Femur (tissue), 1 donor: ENCODE measurements around the gene MVB12B.

Experiments used
- DNase-seq: peaks from one replicate; pipeline ENCODE4 v3.0.0-alpha.2; 2017

MVB12B gene

GRCh38 chr9:126331964-126332748, 5.5 kb downstream of the MVB12B start:
- DNase-seq: no peak

DNA sequence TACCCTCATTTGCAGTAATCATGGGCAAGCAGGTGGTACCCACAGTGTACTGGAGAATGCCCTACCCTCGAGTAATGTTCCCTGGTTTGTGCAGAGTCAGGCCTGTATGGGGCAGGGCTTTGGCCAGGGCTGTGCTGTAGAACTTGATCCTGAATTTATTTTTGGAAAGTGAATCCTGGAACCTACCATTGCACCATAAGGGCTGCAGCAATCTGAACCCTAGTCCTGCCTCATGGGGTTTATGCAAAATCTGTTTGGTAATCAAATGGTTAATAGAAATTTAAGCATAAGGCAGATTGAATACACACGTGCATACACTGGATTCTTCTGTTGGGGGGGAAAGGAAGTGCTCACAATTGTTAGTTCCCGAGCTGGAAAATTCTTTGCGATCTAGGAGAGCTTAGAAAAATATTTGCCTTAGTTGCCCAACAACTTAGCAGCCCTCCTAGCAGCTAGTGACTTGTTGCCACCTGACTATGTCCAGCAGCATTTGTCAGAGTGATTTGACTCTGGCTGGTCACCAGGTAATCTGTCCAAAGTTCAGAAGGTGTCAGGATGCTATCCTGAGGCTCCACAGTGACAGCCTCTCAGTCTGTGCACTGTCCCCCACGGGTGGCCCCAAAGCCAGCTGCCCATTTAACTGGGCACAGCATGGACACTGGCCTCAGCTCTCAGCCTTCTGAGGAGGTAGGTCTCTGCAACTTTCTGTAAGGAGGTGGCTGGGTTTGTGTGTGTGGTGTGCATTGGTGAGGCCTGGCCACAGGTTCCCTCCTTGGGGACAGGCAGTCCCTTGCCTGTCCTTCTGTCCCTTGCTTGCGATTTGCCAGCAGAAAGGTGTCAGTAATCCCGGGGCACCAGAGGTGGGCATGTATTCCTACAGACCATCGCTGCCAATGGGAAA, 8.3 kb downstream of the MVB12B start:
- DNase-seq: no peak

DNA sequence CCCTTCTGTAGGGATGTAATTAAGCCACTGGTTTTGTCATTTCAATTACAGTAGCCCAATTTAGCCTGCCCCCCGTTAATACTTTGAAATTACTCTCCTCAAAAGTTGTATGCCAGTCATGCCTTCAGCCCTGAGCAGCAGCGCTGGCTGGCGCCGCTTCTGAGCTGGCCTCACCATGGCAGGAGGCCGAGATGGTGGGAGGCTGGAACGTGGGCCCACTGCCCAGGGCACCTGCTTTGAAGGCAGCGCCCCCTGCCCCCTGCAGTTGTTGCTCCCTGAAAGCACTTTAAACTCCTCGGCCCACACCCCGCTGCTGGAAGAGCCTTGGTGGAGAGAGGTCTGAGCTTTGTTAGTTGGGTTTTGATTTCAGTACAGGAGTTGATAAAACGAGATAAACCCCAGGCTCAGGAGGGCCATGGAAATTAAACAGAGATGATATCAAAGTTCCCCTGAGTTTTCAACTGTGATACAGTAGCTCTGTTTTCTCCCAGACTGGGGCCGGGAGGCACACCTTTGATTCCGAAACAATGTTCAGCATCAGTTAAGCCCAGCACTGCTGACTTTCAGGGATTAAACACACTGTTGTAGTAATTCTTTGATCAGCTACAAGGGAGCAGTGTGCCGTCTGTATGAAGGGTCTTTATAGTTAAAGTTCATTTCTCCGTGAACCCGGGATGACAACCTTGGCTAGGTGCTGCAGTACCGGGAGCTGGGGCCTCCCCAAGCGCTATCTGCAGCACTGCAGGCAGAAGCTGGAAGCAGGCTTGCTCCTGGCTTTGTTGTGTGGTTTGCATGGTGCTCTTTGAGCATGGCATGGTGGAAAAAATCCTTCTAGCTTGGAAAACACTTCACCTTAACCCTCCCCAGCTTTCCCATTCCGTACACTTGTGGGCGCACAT, 9.5 kb downstream of the MVB12B start:
- no peak for DNase-seq

DNA sequence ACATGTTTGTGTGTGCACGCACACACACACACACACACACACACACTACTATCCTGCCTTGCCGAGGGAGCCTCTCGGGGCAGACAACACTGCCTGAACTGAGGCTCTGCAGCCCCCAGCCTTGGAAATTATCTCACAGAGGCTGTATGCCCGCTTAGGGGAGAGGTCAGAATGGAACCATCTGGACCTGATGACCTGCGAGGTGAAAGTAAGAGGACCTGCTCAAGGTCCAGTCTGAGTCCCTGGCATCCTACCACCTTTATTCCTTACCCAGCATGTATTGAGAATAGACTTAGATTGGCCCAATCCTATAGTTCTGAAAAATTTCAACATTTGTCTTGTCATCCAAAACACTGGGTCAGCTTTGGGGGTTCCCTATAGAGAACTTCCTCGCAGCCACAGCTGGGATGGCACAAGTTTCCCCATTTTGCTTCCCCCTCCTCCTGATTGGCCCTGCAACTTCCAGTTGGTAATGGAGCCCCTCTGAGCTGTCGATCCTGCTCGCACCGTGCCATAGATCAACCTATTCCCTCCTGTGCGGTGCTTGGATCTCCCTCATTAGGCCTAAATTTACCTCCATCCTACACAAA, 10.2 kb downstream of the MVB12B start:
- no peak for DNase-seq

GRCh38 chr9:126337729-126338372, 11.2 kb downstream of the MVB12B start:
- DNase-seq: no peak

DNA sequence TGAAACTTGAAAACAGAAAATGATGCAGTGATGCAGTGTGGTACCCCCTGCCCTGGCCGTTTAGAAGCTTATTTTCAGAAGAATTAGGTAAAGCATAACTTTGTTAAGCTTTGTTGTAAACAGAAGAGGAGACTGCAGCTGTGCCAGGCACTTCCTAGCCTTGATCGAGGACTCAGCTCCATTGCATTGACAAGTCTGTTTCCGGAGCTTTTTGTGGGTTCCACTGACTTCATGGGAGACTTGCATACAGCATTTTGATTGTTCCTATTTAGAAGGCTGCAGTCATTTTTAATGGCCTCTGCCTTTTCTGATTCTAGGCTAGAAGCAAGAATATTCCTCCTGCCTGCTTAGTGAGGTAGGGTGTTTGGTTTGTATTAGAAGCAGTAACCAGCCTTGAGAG, 12.3 kb downstream of the MVB12B start:
- DNase-seq: no peak

- no peak for DNase-seq
Measured at GRCh38 chr9:126341426-126341825, 14.8 kb downstream of the MVB12B start.

DNA sequence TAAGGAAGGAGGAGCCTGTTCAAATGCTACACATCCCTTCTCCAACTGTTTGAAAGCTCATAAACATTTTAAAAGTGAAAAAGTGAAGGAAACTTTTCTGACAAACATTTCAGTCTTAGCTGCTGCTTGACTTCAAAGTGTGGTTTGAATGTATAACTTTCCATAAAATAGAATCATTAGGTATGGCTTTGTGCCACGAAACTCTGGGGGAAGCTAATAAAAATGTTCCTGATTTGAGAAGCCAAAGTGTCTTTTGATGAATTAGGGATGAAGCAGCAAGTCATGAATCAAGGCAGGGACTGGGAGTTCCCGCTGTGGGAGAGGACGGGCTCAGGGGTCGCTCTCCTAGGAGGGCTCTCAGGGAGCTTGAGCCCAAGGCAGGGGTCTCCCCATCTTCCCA, 15.3 kb downstream of the MVB12B start:
- no peak for DNase-seq

DNA sequence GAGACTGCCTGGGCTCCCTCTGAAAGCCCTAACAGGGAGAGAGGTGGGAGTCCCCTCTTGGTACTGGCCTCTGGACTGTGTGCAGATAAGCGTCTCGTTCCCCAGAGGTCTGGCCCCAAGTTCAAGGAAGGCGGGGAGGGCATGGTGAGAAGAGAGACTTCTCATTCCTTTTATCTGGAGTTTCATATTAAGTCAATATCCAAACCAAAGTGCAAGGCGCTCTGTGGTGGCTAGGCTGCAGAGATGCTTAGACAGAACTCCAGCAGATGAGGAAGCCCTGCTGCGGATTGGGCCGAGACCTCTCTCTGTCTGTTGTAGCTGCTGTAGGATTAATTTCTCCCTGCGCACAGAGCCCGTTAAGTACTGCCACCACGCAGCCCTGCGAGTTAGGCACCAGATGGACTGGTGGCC, 16.0 kb downstream of the MVB12B start:
- DNase-seq: no peak

DNA sequence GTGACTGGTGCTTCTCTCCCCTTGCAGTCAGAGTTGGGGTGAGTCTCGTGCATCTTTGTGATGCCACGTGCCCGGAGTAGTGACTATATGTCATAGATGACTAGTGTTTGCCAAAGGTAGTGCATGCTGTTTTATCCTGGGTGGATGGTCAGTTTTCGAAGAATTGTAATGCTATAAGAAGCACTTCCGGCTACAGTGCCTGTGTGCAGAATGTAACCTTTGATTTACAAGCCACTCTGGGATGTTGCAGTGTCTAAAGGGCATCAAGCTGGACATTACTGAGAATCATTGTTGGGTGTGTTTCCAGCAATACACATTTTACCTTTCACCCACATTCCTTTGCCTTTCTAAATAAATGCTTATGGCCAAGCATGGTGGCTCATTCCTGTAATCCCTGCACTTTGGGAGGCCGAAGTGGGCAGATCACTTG, 16.7 kb downstream of the MVB12B start:
- DNase-seq: no peak

DNA sequence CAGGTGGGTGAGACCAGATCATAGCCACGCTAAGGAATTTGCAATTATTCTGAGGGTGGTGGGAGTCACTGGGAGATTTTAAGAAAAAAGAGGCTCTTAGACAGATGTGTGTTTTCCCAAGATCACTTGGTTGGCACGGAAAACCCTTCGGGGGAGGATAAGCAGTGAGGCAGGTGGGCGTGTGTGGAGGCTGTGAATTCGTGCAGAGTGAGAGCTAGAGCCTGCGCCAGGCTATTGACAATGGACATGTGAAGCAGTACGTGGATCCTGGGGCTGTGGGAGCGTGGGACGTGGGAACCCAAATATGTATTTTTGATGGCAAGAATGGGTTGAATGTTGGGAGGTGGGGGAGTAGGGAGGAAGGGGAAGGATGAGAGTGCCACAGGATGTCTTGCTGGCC, 19.4 kb downstream of the MVB12B start:
- DNase-seq: no peak

- no peak for DNase-seq
Measured at GRCh38 chr9:126347093-126347492, 20.5 kb downstream of the MVB12B start.

- DNase-seq: no peak
Measured at GRCh38 chr9:126347911-126348760, 21.5 kb downstream of the MVB12B start.

DNA sequence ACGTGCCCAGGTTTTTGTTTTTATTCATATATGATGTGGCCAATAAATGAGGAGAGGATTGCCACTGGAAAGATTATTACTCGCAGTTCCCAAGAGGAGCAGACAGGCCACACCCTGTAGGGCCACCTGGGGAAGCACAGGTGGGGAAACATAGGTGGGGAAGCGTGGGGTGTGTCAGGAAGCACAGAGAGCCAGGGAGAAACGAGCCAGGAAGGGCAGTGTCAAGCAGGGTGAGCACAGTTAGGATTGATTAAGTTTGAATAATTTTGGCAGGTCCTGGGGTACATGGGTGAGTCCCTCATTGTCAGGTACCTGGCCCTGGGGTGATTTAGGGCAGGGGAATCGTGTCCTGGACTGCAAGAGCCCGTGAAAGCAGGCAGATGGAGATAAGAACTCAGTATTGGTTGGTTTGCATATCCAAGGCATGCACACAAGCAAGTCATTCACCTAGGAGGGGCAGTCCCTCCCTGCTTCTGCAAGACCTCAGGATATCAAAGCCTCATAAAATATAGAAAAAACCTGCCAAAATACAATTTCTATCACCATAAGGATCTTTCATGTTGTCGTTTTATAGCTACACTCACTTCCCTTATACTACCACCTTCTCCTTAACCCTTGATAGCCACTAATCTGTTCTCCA, 22.4 kb downstream of the MVB12B start:
- no peak for DNase-seq

DNA sequence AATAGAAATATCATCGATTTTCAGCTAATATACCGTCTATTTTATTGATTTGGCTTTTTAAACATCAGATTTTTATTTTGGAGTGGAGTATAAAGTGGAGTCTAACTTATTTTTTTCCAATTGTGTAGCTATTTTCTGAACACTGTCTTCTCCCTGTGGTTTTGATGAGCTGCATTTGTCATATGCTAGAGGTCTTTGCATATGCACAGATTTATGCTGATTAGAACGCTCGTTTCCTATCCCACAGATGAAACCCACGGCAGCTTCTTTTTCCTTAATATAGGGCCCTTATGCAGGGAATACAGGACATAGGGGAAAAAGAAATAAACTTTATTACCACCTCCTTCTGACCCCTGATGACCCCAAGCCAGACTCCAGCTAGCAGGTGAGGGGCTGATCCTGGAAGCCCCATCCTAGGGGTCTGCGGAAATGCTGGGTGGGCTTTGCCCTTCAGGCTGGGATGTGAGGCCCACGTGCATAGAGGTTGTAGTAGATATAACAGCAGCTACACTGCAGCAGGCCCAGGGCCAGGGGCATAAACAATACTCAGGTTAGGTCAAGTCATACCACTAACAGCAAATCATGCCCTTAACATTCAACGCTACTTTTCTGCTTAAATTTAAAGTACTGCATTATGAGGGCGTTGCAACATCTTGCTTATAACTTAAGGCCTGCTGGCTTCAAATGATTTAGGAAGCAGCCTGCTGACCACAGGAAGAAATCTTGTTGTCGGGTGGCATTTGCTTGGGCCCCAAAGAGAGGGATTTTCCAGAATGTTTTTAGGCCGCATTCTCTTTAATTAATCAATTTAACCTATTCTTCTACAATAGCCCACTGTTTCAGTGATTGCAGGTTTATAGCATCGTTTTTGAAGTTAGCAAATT, 28.5 kb downstream of the MVB12B start:
- DNase-seq: no peak

- no peak for DNase-seq
Measured at GRCh38 chr9:126357074-126357473, 30.4 kb downstream of the MVB12B start.

- no peak for DNase-seq
Measured at GRCh38 chr9:126360073-126360472, 33.4 kb downstream of the MVB12B start.

- no peak for DNase-seq
Measured at GRCh38 chr9:126361810-126362238, 35.2 kb downstream of the MVB12B start.

- DNase-seq: no peak
Measured at GRCh38 chr9:126363250-126363649, 36.6 kb downstream of the MVB12B start.
